Vagina (tissue), 2 donors: ENCODE data around the gene INTS6. TPM values are rescaled to one million over a fixed set of nuclear protein-coding genes. Genes with fewer than 3 reads are reported as not detected.

ENCODE experiments used
- DNase-seq, 2 donors: peaks; one replicate each; pipeline ENCODE4 v3.0.0-alpha.2; 2017; ENCODE audit errors: extremely low spot score in 2 of 2
- H3K27ac ChIP-seq: fragments of 200-600 bp; sonication (generic); one replicate; pipeline ENCODE4 v1.5.1; 2019
- H3K27me3 ChIP-seq: fragments of 200-600 bp; sonication (generic); one replicate; pipeline ENCODE4 v1.5.1; 2019
- H3K36me3 ChIP-seq, 2 donors: fragments of 200-600 bp; sonication (generic); one replicate each; pipeline ENCODE4 v1.5.1; 2017 to 2019
- H3K4me1 ChIP-seq: fragments of 200-600 bp; sonication (generic); one replicate; pipeline ENCODE4 v1.5.1; 2019
- H3K4me3 ChIP-seq, 2 donors: fragments of 200-600 bp; sonication (generic); 1 replicate in 1 of 2; 2 replicates in 1 of 2; pipeline ENCODE4 v1.5.1; 2016 to 2019
- H3K9me3 ChIP-seq: fragments of 200-600 bp; sonication (generic); one replicate; pipeline ENCODE4 v1.5.1; 2019
- CTCF ChIP-seq, 3 experiments: fragments of 450-650 bp in 2 of 3; fragments of 200-600 bp in 1 of 3; sonication (generic) in 1 of 3; IDR thresholded peaks; one replicate each; pipeline ENCODE4 v1.5.1; 2017 to 2019; ENCODE audit warnings: antibody characterized with exemption in 3 of 3, mild to moderate bottlenecking in 2 of 3, moderate library complexity in 2 of 3
- POLR2A ChIP-seq, 2 donors: fragments of 450-650 bp; IDR thresholded peaks; one replicate each; pipeline ENCODE4 v1.6.1; 2017; ENCODE audit warnings: antibody characterized with exemption in 2 of 2, mild to moderate bottlenecking in 2 of 2, moderate library complexity in 2 of 2
- POLR2AphosphoS5 ChIP-seq, 2 donors: sonication (generic); formaldehyde crosslinking; IDR thresholded peaks; one replicate each; pipeline ENCODE4 v1.9.0; 2017; ENCODE audit warnings: antibody characterized with exemption in 2 of 2, mild to moderate bottlenecking in 2 of 2, low read depth in 1 of 2; ENCODE audit not compliant: insufficient read depth in 1 of 2
- intact Hi-C: fragments of 100-400 bp; cut with DNase I; formaldehyde crosslinking; loops from one replicate; pipeline ENCODE4 v1.15.1; 2023
- total RNA-seq: library from RNA; depleted of rRNA; stranded (reverse); fragments of >200 nt; gene quantifications from one replicate; pipeline ENCODE4 v1.2.3, GENCODE V29; 2016

Gene INTS6
- total RNA-seq, 1 donor from 2014 or later = 56.2 TPM

GRCh38 chr13:51359352-51359751 lies 93.5 kb downstream of the INTS6 start:
- Histone ChIP-seq H3K9me3 (no peaks in the 10 kb centered on the region), H3K4me1 (no peaks in the 10 kb centered on the region), H3K27me3 (no peaks in the 10 kb centered on the region), H3K36me3 (peaks cover 0 to 13% of the 10 kb centered on the region in 2 donors), H3K27ac (no peak overlapping the region), H3K4me3 (no peak overlapping the region)
- TF ChIP-seq CTCF (IDR thresholded peaks at IDR 0.05) (no peak), POLR2AphosphoS5 (IDR thresholded peaks at IDR 0.05; ENCODE audit: insufficient read depth in 1 of 2, low read depth in 1 of 2) (no peak), POLR2A (IDR thresholded peaks at IDR 0.05) (no peak)
- intact Hi-C loops = no loop called here
- no peak for DNase-seq

DNA sequence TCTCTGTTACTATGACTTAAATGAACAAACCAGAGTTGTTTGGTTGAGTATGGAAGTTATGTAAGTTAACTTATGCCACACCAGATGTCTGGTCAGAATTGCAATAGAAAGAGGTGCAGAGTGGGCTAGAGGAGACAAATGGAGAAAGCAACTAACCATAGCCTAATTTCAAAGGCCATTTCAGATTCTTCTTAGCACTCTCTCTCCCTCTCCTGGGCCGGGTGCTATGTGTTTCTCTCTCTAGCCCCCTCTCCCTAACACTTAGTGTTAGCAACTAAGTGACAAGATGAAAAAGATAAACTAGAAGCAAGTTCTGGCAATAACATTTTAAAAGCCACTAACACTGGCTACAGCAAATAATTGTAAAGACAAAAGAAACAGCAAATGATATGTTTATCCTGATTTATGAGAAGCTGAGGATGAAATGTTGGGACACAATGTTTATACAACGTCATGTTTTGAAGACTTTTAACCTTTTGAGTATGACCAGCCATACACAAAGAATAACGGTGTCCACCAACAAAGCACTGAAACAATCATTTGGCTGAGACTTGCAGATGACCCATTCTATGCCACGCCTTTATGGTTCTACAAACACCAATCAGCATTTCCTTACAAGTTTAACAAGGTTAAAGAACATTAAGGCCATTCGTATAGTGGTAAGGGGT lies 94.8 kb downstream of the INTS6 start:
- H3K4me1 ChIP-seq = no peaks in the 10 kb centered on the region
- no peaks in the 10 kb centered on the region for H3K27me3 ChIP-seq
- peaks cover 0 to 6% of the 10 kb centered on the region in 2 donors for H3K36me3 ChIP-seq
- TF ChIP-seq POLR2AphosphoS5 (IDR thresholded peaks at IDR 0.05; ENCODE audit: insufficient read depth in 1 of 2, low read depth in 1 of 2) = no peak
- no peak for TF ChIP-seq POLR2A (IDR thresholded peaks at IDR 0.05)
- TF ChIP-seq CTCF (IDR thresholded peaks at IDR 0.05) = no peak
- intact Hi-C loops = no loop called here
- H3K9me3 ChIP-seq = no peaks in the 10 kb centered on the region
- H3K27ac ChIP-seq = no peak overlapping the region
- DNase-seq = no peak
- H3K4me3 ChIP-seq = no peak overlapping the region

DNA sequence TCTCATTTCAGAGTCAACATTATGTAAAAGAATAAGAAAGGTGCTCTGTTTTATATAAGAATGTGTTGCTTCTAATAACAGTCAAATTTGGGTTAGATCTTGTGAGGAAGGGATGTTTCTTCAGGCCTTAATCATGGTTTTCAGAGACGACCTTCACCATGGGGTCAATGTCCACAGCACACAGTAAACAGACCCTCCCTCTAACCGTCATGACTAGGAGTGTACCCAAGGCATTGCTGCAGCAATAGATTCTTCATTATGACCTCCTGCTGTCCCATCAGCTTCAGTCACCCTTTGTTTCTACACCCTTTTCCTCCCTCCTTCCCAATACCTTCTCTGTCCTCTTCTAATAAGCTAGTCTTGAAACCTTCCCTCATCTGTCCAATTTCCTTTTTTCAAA lies 97.6 kb downstream of the INTS6 start:
- H3K4me1 ChIP-seq = no peaks in the 10 kb centered on the region
- no peaks in the 10 kb centered on the region for H3K9me3 ChIP-seq
- DNase-seq = no peak
- no peaks in the 10 kb centered on the region for H3K36me3 ChIP-seq
- intact Hi-C loops = no loop called here
- no peak for TF ChIP-seq CTCF (IDR thresholded peaks at IDR 0.05)
- no peak for TF ChIP-seq POLR2A (IDR thresholded peaks at IDR 0.05)
- TF ChIP-seq POLR2AphosphoS5 (IDR thresholded peaks at IDR 0.05; ENCODE audit: insufficient read depth in 1 of 2, low read depth in 1 of 2) = no peak
- H3K27me3 ChIP-seq = no peaks in the 10 kb centered on the region
- no peak overlapping the region for H3K4me3 ChIP-seq
- no peak overlapping the region for H3K27ac ChIP-seq

DNA sequence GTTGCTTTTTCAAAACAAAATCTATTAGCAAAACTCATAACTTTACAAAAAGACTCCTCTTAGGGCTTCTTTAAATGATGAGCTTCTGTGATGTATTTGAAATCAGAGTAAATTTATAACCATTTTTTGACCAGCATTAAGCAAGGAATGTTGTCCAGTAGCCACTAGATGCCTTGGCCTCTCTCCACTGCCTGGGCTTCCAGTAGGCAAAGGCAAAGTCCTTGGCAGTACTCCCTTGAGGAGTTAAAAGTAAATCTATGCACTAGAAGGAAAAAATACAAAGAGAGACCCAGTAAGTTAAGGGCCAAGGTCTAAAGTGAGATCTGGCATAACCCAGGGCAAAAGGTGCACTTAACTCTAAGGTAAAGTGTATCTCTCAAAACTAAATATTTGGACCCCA lies 103.8 kb downstream of the INTS6 start:
- H3K27ac ChIP-seq = no peak overlapping the region
- H3K4me3 ChIP-seq = no peak overlapping the region
- H3K9me3 ChIP-seq = no peaks in the 10 kb centered on the region
- TF ChIP-seq POLR2AphosphoS5 (IDR thresholded peaks at IDR 0.05; ENCODE audit: insufficient read depth in 1 of 2, low read depth in 1 of 2) = no peak
- no peak for TF ChIP-seq POLR2A (IDR thresholded peaks at IDR 0.05)
- TF ChIP-seq CTCF (IDR thresholded peaks at IDR 0.05) = no peak
- H3K27me3 ChIP-seq = no peaks in the 10 kb centered on the region
- H3K4me1 ChIP-seq = no peaks in the 10 kb centered on the region
- no peaks in the 10 kb centered on the region for H3K36me3 ChIP-seq
- intact Hi-C loops = no loop called here
- DNase-seq = no peak

DNA sequence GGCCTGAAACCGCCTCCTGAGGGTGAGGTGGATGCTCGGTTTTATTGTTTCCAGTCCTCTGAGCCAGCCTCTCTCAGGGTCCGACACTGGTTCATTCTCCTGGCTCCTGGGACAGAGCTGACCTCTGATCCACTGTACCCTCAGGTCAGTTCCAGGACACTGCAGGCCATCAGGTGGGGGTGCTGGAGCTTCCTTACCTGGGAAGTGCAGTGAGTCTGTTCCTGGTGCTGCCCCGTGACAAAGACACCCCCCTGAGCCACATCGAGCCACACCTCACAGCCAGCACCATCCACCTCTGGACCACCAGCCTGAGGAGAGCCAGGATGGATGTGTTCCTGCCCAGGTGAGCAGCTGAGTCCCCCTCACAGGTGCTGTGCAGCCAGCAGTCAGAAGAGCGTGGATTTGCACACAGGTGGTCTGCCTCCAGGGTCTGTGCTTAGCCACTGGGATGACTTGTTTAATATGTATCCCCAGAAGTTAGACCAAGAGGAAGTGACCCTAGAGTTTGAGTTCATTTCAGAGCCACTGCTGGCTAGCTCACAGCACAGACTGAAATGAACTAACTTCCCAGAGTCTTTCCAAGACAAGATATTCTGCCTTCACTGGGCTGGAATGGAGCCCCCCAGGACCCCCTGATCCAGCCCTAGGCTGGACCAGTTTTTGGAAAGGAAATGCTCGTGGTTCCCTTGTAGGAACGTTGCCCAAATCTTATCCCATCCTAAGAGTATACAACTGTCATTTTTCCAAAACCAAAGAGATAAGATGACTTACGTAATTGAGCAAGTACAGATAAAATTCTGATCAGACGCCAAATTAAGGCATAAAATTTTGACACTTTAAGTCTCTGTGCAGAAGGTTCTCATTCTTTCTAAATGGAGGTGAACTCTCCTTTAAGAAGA lies 104.5 kb downstream of the INTS6 start:
- H3K27me3 ChIP-seq = no peaks in the 10 kb centered on the region
- no peak overlapping the region for H3K27ac ChIP-seq
- no peaks in the 10 kb centered on the region for H3K36me3 ChIP-seq
- H3K4me1 ChIP-seq = no peaks in the 10 kb centered on the region
- no peak for TF ChIP-seq POLR2AphosphoS5 (IDR thresholded peaks at IDR 0.05; ENCODE audit: insufficient read depth in 1 of 2, low read depth in 1 of 2)
- TF ChIP-seq CTCF (IDR thresholded peaks at IDR 0.05) = no peak
- TF ChIP-seq POLR2A (IDR thresholded peaks at IDR 0.05) = no peak
- no peak overlapping the region for H3K4me3 ChIP-seq
- no peaks in the 10 kb centered on the region for H3K9me3 ChIP-seq
- no peak for DNase-seq
- intact Hi-C loops = no loop called here
